COLO829 (cell line): ENCODE measurements around the gene ACACA.

Experiments
- DNase-seq: peaks from one replicate; pipeline ENCODE4 v3.0.0; 2012; ENCODE audit warnings: low spot score

Gene ACACA

DNA sequence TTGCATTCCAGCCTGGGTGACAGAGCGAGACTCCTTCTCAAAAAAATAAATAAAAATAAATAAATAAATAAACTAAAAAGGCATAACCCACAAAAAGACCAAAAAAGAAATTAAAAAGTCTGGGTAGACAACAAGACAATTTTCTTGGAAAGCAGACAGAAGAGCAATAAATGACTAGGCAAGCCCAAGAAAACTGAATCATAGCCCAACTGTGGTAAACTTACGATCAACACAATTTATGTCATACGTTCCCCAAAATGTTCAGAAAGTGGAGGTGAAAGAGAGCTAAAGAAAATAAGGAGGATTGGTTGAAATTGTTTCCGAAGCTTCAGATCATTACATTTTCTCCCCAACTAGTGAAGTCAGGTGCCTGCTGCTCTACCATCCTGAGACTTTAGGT lies 62.1 kb downstream of the ACACA start:
- no peak for DNase-seq

DNA sequence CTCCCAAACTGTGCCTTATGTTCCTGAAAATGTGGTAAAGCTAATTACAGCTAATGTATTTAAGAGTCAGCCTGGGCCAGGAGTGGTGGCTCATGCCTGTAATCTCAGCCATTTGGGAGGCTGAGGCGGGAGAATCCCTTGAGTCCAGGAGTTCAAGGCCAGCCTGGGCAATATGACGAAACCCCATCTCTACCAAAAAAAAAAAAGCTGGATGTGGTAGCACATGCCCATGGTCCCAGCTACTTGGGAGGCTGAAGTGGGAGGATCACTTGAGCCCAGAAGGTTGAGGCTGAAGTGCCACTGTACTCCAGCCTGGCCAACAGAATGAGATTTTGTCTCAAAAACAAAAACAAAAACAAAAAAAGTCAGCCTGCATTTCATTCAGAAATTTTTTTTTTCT lies 64.0 kb downstream of the ACACA start:
- no peak for DNase-seq

DNA sequence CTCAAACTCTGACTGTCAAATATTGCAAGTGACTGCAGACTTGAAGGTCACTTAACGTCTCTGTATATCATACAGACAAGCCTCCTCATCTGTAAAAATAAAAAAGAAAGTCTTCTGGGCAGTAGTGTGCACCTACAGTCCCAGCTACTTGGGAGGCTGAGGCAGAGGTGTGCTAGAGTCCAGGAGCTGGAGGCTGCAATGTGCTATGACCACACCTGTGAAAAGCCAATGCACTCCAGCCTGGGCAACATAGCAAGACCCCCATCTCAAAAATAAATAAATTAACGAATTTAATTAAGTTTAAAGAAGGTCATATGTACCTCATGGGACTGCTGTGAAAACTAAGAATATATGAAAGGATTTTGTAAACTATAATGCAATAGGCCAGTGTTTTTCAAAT lies 65.8 kb downstream of the ACACA start:
- no peak for DNase-seq

DNA sequence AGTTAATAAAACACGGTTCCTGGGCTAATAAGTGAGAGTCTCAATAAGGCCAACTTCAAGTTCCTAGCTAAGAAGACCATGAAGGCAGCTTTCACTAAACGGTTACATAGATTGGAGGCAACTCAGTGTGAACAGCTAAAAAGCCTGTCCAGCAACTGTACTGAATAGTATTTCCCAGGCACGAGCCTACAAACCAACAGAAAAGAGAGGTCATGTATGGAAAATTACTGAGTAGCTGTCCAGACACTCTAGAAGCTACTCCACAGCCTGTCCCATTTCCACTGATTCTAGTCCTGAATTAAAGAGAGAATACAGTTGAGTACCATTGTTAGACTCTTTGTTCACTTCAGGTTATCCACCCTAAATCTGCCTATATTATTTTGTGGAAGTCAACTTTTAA lies 67.3 kb downstream of the ACACA start:
- DNase-seq = no peak

DNA sequence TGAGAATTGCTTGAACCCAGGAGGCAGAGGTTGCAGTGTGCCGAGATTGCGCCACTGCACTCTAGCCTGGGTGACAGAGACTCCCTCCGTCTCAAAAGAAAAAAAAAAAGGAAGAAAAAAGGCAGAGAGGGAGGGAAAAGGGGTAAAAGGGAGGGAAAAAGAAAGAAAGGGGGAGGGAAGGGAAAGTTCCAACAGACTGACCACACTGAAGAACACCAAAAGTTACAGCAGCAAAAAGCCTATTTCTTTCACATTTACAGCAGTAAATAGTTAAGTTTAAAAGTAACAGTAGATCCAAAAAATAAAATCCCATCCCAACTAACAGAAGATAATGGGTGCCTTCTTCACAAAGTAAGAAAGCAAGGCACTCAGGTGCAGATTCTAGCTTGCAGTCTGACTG lies 67.8 kb downstream of the ACACA start:
- no peak for DNase-seq

DNA sequence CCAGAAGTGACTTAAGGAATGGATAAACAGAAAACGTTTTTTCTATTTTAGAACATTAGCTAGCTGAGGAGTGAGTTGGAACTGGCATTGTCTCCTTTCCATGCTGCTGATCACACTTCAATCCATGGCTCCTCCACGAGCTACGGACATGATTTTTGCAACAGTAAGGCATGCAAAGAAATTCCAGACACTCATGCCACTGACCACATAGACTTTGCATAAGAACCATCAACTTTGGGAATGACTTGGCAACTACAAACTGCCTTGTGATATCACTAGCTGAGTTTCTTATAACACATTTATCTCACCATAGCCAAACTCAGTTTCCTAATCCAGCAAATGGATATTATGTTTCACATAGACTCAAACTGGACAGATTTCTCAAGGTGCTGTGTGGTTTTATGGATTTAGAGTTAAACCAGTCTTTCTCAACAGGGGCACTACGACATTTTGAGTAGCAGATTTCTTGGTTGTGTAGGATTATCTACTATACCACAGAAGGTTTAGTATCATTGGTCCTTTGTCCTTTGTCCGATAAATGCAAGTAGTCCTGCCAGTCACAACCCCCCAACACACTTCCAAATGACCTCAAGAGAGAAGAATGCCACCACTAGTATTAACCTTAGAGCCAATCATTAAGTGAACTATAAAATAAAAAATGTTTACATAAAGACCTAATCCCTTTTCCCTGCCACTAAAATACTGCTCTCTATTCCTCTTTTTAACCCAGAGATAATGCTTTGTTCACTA lies 79.1 kb downstream of the ACACA start:
- no peak for DNase-seq

DNA sequence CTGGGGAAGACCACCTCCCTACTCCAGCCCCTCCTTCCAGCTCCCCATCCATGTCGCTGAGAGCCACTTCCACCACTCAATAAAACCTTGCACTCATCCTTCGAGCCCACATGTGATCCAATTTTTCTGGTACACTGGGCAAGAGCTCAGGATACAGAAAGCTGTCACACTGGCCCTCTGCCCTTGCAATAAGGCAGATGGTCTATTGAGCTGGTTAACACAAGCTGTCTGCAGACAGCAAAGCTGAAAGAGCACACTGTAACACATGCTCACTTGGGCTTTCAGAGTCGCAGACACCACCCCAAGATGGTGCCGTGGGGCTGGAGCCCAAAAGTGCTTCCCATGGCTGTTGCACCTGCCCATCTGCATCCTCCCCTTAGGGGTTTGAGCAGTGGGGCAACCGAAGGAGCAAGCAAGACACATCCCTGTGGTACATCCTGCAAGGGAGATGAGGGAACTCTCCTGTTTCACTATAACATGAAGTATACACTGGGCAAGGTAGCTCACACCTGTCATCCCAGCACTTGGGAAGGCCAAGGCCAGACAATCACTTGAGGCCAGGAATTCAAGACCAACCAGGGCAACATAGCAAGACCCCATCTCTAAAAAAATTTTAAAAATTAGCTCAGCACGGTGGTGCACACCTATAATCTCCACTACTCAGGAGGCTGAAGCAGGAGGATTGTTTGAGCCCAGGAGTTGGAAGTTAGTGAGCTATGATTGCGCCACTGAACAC lies 83.6 kb downstream of the ACACA start:
- no peak for DNase-seq

DNA sequence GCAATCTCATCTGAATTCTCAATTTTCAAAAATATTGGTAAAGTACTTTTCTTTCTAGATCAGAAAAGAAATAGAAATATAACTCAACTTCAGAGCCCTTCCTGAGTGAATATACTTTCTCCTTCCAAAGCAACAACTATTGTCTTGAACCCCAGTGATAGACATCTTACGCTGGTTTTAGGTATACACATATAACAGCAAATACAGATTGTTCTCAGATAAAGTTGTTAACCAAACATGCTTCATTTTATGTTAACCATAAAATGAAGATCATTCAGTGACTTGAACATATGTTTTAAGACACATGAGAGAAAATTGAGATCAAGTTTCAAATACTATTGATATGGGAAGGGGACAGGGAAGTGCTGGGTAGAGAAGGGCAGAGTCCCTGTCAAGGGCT lies 84.5 kb downstream of the ACACA start:
- DNase-seq = no peak

DNA sequence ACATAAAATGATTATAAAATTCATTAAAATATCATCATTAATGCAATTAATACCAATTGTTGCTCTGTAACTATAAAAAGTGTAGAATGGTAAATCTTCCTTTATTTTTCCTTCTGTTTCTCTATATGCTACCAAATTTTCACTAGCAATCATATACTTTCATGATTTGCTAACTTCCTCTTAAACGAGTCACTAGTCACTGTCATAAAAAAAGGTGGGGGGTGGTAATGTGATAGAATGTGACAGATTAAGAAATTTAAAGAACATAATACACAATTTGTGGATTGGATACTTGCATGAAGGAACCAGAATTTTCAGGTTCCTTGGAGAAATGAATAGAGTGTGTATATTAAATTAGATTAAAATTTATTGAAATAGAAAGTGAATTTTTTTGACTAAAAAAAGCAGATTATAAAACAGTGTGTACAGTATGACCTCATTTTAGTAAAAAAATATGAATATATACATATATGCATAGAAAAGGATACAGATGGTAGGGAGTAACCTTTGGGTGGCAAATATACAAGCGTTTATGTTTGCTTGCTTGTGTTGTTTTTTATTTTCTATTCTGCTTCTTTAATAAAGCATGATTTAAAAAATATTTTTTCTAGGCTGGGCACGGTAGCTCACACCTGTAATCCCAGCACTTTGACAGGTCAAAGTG lies 87.6 kb downstream of the ACACA start:
- DNase-seq = no peak

DNA sequence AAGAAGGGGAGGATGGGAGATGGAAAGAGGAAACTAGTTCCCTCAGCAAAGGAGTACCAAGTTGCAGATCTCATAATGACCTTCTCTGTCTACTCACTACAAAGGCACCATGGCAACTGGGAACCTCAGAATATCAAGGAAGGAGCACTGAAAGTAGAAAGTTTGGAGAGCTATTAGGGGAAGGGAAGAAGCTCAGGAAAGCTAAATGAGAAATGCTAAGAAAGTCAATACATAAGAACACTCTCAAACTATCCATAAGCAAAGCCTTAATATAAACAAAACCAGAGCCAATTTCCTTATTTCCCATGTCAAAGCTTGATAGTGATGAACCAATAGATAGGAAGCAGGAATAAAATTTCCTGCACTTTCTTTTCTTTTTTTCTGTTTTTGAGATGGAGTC lies 88.8 kb downstream of the ACACA start:
- DNase-seq = no peak

DNA sequence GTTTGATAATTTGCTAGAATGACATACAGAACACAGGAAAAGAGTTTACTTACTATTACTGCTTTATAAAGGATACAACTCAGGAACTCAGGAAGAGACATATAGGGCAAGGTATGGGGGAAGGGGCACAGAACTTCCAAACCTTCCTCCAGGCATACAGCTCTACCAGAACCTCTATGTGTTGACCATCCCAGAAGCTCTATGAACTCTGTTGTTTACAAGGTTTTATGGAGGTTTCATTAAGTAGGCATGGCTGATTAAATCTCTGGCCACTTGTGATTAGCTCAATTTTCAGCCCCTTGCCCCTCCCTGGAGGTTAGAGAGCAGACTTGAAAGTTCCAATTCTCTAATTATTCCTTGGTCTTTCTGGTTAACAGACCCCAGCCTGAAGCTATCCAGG lies 91.0 kb downstream of the ACACA start:
- no peak for DNase-seq

DNA sequence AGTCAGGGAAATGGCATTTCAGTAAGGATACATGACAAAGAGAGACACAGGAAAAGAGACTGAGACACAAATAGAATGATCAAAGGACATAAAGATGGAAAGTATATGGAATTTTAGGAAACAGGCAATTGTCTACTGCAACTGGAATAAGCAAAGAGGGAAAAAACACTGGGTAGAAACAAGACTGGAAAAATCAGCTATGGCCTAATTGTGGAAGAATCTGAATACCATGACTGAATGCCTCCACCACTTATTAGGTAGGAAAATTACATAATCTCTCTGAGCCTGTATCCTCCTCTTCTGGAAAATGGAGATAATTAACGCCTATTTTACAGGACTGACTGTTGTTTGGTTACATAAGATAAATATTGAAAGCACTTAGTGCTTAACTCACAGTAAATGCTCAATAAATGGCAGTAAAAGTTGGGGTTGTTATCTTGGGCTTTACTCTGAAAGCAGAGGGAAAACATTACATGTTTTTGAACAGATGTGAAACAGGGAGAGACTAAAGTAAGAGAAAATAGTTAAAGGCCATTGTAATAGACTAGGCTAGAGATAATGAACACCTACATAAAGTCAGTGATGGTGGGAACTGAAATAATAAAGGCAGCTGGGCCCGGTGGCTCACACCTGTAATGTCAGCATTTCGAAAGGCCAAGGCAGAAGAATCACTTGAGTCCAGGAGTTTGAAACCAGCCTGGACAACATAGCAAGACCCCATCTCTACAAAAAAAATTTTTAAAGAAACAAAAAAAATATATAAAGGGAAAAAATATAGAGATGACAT lies 94.3 kb downstream of the ACACA start:
- no peak for DNase-seq

DNA sequence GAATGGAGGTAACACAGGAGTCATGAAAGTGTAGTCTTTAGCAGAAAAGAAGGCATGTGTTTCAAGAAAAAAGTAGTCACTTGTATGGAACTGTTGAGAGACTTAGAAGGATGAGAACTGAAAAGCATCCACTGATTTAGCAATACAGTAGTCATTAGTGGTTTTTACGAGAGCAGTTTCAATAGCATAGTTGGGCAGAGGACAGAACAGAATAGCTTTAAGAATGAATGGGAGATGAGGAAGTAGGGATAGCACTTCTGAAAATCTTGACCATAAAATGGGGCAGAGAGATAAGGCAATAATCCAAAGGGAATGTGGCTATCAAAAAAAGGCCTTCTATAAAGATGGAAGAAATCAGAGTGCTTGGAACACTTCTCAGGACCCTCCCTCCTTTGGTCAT lies 95.7 kb downstream of the ACACA start:
- no peak for DNase-seq

DNA sequence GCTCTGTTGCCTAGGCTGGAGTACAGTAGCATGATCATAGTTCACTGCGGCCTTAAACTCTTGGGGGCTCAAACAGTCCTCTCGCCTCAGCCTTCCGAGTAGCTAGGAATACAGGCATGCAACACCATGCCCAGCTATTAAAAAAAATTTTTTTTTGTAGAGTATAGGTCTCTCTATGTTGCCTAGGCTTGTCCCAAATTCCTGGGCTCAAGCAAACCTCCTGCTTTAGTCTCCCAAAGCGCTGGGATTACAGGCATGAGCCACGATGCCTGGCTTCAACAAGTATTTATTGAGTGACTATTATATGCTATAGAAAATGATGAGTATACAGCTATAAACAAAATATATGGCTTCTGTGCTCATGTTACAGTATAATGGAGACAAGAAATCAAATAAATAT lies 97.6 kb downstream of the ACACA start:
- DNase-seq = no peak

DNA sequence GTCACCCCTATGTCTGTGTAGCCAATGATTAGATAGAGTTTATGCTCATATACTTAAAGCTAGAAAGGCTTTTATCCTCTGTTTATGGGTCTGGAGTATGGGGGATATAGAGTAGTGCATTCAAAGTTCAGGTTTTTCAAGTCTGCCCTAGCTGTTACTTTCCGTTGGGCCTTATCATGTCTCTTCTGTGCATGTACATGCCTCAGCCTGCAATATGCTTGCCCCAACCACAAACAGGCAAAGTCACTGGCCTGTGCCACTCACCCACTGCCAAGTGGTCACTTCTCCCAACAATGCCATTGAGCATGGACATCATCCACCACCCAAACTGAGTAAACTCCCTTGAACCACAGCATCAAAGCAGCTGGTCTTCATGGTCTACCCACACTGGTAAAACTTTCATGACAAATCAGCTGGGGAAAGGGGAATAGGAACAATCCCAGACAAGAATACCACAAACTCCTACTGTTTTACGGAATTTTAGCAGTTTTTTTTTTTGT lies 101.2 kb downstream of the ACACA start:
- no peak for DNase-seq

DNA sequence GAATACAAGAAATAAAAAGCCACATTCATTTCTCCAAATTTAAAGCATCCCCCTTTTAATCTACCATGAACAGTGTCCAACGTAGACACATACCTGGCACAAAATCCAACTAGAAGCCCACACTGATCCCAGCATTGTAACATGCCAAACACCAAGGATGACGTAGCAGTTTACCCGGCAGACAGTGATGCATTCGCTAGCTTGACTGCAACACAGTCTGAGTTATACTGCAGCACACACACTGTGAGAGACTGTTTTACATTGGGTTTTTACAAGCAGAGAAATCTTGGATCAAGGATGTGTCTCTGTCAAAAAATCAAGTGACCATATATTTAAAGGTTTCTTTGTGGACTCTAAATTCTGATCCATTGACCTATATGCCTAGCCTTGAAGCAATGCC lies 105.3 kb downstream of the ACACA start:
- DNase-seq = no peak

DNA sequence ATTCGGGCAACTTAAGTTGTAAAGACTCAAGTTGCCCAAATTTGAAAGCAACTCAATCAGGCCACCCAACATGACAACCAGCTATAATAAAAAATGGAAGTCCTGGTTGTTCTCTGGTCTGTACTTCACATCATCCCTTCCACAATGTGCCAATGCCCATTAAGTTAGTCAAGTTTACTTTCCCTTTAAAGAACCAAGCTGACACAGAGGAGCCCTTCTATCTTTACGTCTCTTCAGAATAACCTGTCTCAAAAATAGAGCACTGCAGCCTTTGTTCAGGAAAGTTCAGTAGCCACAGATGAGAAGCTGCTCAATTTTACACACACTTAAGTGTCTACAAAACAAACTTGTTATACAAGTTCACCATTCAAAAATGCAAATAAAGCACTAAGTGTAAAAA lies 106.0 kb downstream of the ACACA start:
- DNase-seq = no peak

DNA sequence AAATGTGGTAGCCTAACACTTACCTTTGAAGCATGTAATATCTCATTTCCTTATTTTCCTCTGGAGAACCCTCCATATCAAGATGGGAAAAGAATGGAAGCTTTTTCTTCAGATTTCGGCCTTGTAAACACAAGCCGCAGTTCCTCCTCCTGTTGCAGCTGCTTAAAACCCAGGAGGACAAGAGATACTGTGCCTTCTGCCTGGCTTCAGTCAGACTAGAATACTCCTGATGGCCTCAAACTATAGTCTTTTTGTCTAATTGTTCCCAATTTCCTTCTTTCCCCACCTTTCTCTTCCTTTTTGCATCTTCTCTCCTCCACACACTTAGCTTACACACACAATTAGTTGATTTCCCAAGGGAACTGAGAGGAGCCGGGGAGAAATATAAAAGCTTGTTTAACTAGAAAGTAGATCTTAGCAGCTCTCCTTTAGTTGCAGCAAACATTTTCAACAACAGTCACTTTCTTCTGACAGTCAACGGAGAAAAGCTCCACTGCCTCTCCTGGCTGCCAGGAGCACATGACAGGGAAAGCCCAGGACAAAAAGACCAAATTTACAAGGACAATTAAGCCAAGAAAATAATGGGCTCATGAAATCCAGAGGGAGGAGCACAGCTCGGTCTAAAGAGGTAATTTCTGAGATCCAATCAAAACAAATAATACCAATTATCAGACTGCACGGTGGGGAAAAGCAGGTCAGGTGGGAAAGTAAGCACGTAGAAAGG lies 107.2 kb downstream of the ACACA start:
- peak; percentile 18 for DNase-seq

DNA sequence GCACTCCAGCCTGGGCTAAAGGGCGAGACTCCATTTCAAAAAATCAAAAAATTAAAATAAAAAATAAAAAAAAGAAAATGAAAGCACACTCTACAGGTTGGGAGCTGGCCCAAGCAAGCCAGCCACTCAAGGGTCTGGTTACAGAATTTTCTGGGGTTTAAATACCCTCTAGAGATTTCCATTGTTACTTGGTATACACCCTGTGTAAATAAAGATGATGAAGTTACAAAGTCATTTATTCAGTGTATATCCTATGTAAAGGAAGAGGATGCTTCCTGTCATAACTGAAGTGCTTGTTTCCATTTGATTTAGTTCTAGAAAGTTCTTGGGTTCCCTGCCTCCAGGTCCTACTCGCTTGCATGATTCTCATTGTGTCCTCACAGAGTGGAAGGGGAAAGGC lies 110.7 kb downstream of the ACACA start:
- DNase-seq = no peak

DNA sequence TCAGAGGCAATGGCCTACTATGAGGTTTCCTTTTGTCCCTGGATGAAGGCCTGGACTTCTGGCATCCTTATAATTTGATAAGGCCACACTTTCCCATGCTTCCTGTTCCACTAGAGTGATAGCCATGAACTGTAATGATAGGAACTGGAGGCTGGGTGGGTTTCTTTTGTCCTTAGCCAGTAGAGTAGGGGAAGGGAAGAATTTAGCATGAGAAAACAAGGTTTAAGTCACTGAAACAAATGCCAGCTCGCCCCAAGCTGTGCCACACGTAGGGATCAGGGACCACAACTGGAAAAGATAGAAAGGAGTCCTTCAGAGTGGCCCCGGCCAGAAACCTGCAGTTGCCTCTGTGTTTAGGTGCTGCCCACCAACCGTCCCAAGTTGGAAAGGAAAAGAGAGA lies 111.7 kb downstream of the ACACA start:
- DNase-seq = no peak

DNA sequence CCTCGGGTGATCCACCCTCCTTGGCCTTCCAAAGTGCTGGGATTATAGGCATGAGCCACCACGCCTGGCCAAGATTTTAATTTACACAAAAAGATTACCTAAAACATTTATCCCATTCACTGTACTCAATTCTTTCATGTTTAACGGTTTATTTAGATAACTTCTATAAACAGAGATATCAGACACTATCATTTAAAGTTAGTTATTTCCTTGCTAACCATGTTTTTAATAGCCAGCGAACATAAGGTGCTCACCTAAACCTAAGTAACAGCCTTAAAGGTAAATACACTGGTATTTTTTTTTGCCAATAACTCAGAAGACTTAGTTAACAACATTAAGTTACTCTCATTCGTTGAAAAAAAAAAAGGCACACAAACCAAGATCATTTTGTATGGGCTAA lies 112.9 kb downstream of the ACACA start:
- no peak for DNase-seq
